ENCODE data around the gene HYKK. TPM values are rescaled to one million over a fixed set of nuclear protein-coding genes. Genes with fewer than 3 reads are reported as not detected.

HYKK gene
- total and polyA plus RNA-seq, 2 of the 8 experiments (the other 6 are each of a cell fraction or from before 2014, with no cell fraction given) = 2.0 to 3.7 TPM

- no peak for TF ChIP-seq HDAC2 (IDR thresholded peaks at IDR 0.05; ENCODE audit: borderline replicate concordance in 1 of 2, low read depth in 2 of 2, low read length in 2 of 2)
- no peak for TF ChIP-seq SP1 (IDR thresholded peaks at IDR 0.05; ENCODE audit: low read depth, low read length)
Observed at GRCh38 chr15:78574944-78575343, 67.6 kb downstream of the HYKK start (continued).

Other genes starting within 250 kb of the HYKK start
- gene DNAJA4, start 243.0 kb upstream of the HYKK start, total RNA-seq (2021; fragmentation: NEBNext Ultra II Directional; extraction: Animal tissue kit (Norgen Biotek cat#: 25700)) = 2.5 and 3.6 TPM in 2 replicates
- 5.1 and 6.2 TPM in 2 replicates for gene DNAJA4, start 243.0 kb upstream of the HYKK start, polyA plus RNA-seq (2011; rRNA removed)
- 44.2 and 44.7 TPM in 2 replicates for gene SKIC8, start 208.0 kb upstream of the HYKK start, total RNA-seq (2021; fragmentation: NEBNext Ultra II Directional; extraction: Animal tissue kit (Norgen Biotek cat#: 25700))
- 42.3 and 77.7 TPM in 2 replicates for gene SKIC8, start 208.0 kb upstream of the HYKK start, polyA plus RNA-seq (2011; rRNA removed)
- 385 and 388 TPM in 2 replicates for gene CRABP1, start 167.2 kb upstream of the HYKK start, total RNA-seq (2021; fragmentation: NEBNext Ultra II Directional; extraction: Animal tissue kit (Norgen Biotek cat#: 25700))
- 600 and 655 TPM in 2 replicates for gene CRABP1, start 167.2 kb upstream of the HYKK start, polyA plus RNA-seq (2011; rRNA removed)
- gene IREB2, start 69.4 kb upstream of the HYKK start, total RNA-seq (2021; fragmentation: NEBNext Ultra II Directional; extraction: Animal tissue kit (Norgen Biotek cat#: 25700)) = 99.7 and 103 TPM in 2 replicates
- 15.7 and 21.0 TPM in 2 replicates for gene IREB2, start 69.4 kb upstream of the HYKK start, polyA plus RNA-seq (2011; rRNA removed)
- gene PSMA4, start 32.9 kb downstream of the HYKK start, total RNA-seq (2021; fragmentation: NEBNext Ultra II Directional; extraction: Animal tissue kit (Norgen Biotek cat#: 25700)) = 336 and 348 TPM in 2 replicates
- gene PSMA4, start 32.9 kb downstream of the HYKK start, polyA plus RNA-seq (2011; rRNA removed) = 217 and 445 TPM in 2 replicates
- gene CHRNA5, start 57.9 kb downstream of the HYKK start, total RNA-seq (2021; fragmentation: NEBNext Ultra II Directional; extraction: Animal tissue kit (Norgen Biotek cat#: 25700)) = 29.3 and 31.4 TPM in 2 replicates
- gene CHRNA5, start 57.9 kb downstream of the HYKK start, polyA plus RNA-seq (2011; rRNA removed) = 5.4 and 13.5 TPM in 2 replicates
- gene CHRNA3, start 113.4 kb downstream of the HYKK start, total RNA-seq (2021; fragmentation: NEBNext Ultra II Directional; extraction: Animal tissue kit (Norgen Biotek cat#: 25700)) = 2.1 TPM in 2 replicates
- 4.4 and 4.7 TPM in 2 replicates for gene CHRNA3, start 113.4 kb downstream of the HYKK start, polyA plus RNA-seq (2011; rRNA removed)
- 2.4 and 2.6 TPM in 2 replicates for gene CHRNB4, start 133.6 kb downstream of the HYKK start, total RNA-seq (2021; fragmentation: NEBNext Ultra II Directional; extraction: Animal tissue kit (Norgen Biotek cat#: 25700))
- gene CHRNB4, start 133.6 kb downstream of the HYKK start, polyA plus RNA-seq (2011; rRNA removed) = 4.1 and 4.5 TPM in 2 replicates